Left lung (tissue), 10 donors: ENCODE measurements around the gene CCR3. TPM values are rescaled to one million over a fixed set of nuclear protein-coding genes. Genes with fewer than 3 reads are reported as not detected.
A peak's percentile ranks its signal among the peaks of the same experiment; 100 is the strongest.

Experiments
- ATAC-seq: fragments of 200-7000 bp; cut with Tn5 transposase; one replicate; pipeline ENCODE4 v1.9.1; 2020; ENCODE audit warnings: moderate library complexity
- DNase-seq, 4 donors: peaks; one replicate each; pipeline ENCODE4 v3.0.0-alpha.2; 2013 to 2020
- H3K27ac ChIP-seq, 2 donors: fragments of 200-600 bp; sonication (generic) in 1 of 2; one replicate each; pipeline versions ENCODE4 v1.5.0 to v1.8.0; 2020 to 2021
- H3K27me3 ChIP-seq, 2 donors: fragments of 200-600 bp; sonication (generic) in 1 of 2; one replicate each; pipeline versions ENCODE4 v1.5.0 to v1.8.0; 2020 to 2021
- H3K36me3 ChIP-seq, 2 donors: fragments of 200-600 bp; sonication (generic) in 1 of 2; one replicate each; pipeline versions ENCODE4 v1.5.0 to v1.8.0; 2020 to 2021
- H3K4me1 ChIP-seq, 2 donors: fragments of 200-600 bp; one replicate each; pipeline ENCODE4 v1.8.0; 2021
- H3K4me3 ChIP-seq, 2 donors: fragments of 200-600 bp; sonication (generic) in 1 of 2; one replicate each; pipeline versions ENCODE4 v1.5.0 to v1.8.0; 2020 to 2021; ENCODE audit warnings: mild to moderate bottlenecking in 1 of 2
- H3K9me3 ChIP-seq, 2 donors: fragments of 200-600 bp; sonication (generic) in 1 of 2; one replicate each; pipeline versions ENCODE4 v1.5.0 to v1.8.0; 2020 to 2021
- CTCF ChIP-seq, 2 donors: fragments of 200-600 bp; sonication (generic) in 1 of 2; IDR thresholded peaks; one replicate each; pipeline versions ENCODE4 v1.5.0 to v1.8.0; 2021; ENCODE audit warnings: antibody characterized with exemption in 2 of 2
- intact Hi-C, 2 donors: fragments of 100-400 bp; cut with DNase I; formaldehyde crosslinking; loops; one replicate each; pipeline versions ENCODE4 v1.11.2 to v1.14.2; 2022
- polyA plus RNA-seq, 6 donors: library from polyadenylated mRNA; unstranded; fragments of 120-200 nt; gene quantifications; one replicate each; pipeline ENCODE4 v1.2.1, GENCODE V29; 2013; ENCODE audit not compliant: insufficient read length in 6 of 6
- total RNA-seq, 2 donors: library from RNA; stranded (reverse); fragmentation: NEBNext Ultra II Directional; extraction: Animal tissue kit (Norgen Biotek cat#: 25700); gene quantifications; one replicate each; pipeline ENCODE4 v1.2.1, GENCODE V29; 2021
- donor health status: DM: no; HTN: yes; CAD: no.
- donor health status: DM: no; HTN: no; CAD: no.

CCR3 gene
- total and polyA plus RNA-seq, 8 donors: 0.10 to 0.22 (median 0.20) TPM; not detected in 3

- intact Hi-C loops: no loop called here
- H3K4me1 ChIP-seq: peaks cover 0 to 13% of the 10 kb centered on the region in 2 donors
Measured at GRCh38 chr3:46289551-46289950, 47.3 kb downstream of the CCR3 start.

GRCh38 chr3:46289966-46290365 is 47.7 kb downstream of the CCR3 start:
- no peak overlapping the region for H3K4me3 ChIP-seq
- H3K36me3 ChIP-seq: no peaks in the 10 kb centered on the region
- H3K27me3 ChIP-seq: no peaks in the 10 kb centered on the region
- intact Hi-C loops: no loop called here
- ATAC-seq: peak; percentile 38
- no peak overlapping the region for H3K27ac ChIP-seq
- peaks cover 0 to 9% of the 10 kb centered on the region in 2 donors for H3K4me1 ChIP-seq
- no peaks in the 10 kb centered on the region for H3K9me3 ChIP-seq
- DNase-seq: no peak
- TF ChIP-seq CTCF (IDR thresholded peaks at IDR 0.05): no peak

More at GRCh38 chr3:46289551-46289950, 47.3 kb downstream of the CCR3 start:
- H3K27me3 ChIP-seq: no peaks in the 10 kb centered on the region
- H3K36me3 ChIP-seq: no peaks in the 10 kb centered on the region
- DNase-seq: no peak
- H3K9me3 ChIP-seq: no peaks in the 10 kb centered on the region
- H3K4me3 ChIP-seq: no peak overlapping the region
- H3K27ac ChIP-seq: no peak overlapping the region
- no peak for ATAC-seq
- no peak for TF ChIP-seq CTCF (IDR thresholded peaks at IDR 0.05)

- intact Hi-C loops: no loop called here
Measured at GRCh38 chr3:46291046-46291445, 48.8 kb downstream of the CCR3 start.

GRCh38 chr3:46293035-46293724 is 50.9 kb downstream of the CCR3 start:
- no peaks in the 10 kb centered on the region for H3K36me3 ChIP-seq
- H3K9me3 ChIP-seq: no peaks in the 10 kb centered on the region
- intact Hi-C loops: no loop called here
- peaks cover 0 to 25% of the 10 kb centered on the region in 2 donors for H3K4me1 ChIP-seq
- DNase-seq: no peak
- H3K27me3 ChIP-seq: no peaks in the 10 kb centered on the region
- no peak overlapping the region for H3K4me3 ChIP-seq
- H3K27ac ChIP-seq: peak overlapping the region in 1 of 2 donors; percentile 21
- TF ChIP-seq CTCF (IDR thresholded peaks at IDR 0.05): no peak
- no peak for ATAC-seq

More at GRCh38 chr3:46291046-46291445, 48.8 kb downstream of the CCR3 start:
- Histone ChIP-seq H3K4me3 (no peak overlapping the region), H3K27me3 (no peaks in the 10 kb centered on the region), H3K9me3 (no peaks in the 10 kb centered on the region), H3K27ac (no peak overlapping the region), H3K36me3 (no peaks in the 10 kb centered on the region), H3K4me1 (peaks cover 0 to 9% of the 10 kb centered on the region in 2 donors)
- no peak for TF ChIP-seq CTCF (IDR thresholded peaks at IDR 0.05)
- no peak for DNase-seq
- ATAC-seq: no peak

GRCh38 chr3:46293991-46294833 is 52.0 kb downstream of the CCR3 start:
- TF ChIP-seq CTCF (IDR thresholded peaks at IDR 0.05): no peak
- H3K27me3 ChIP-seq: no peaks in the 10 kb centered on the region
- H3K36me3 ChIP-seq: no peaks in the 10 kb centered on the region
- ATAC-seq (no peak), DNase-seq (no peak)
- H3K9me3 ChIP-seq: no peaks in the 10 kb centered on the region
- peaks cover 0 to 35% of the 10 kb centered on the region in 2 donors for H3K4me1 ChIP-seq
- H3K4me3 ChIP-seq: no peak overlapping the region
- intact Hi-C loops: no loop called here
- no peak overlapping the region for H3K27ac ChIP-seq
